HCT116 (cell line): ENCODE measurements around the gene TMEM212. TPM values are rescaled to one million over a fixed set of nuclear protein-coding genes. Genes with fewer than 3 reads are reported as not detected.

ENCODE experiments used
- ATAC-seq: fragments of 200-7000 bp; cut with Tn5 transposase; 2 replicates; pipeline ENCODE4 v1.9.1; 2020; ENCODE audit warnings: mild to moderate bottlenecking, moderate library complexity
- BruUV-seq: library from RNA; stranded (reverse); fragments of 400-500 nt; replicated peaks from 2 replicates; lab custom pipeline; 2021; lab: Mats Ljungman, UMichigan
- CTCF ChIA-PET: fragments of 300-600 bp; sonication (Branson Sonifier 250); formaldehyde crosslinking; loops from one replicate; lab custom pipeline; 2021; ENCODE audit warnings: antibody characterized with exemption; lab: Charles Lee
- POLR2A ChIA-PET: fragments of 300-600, 350-600 bp; sonication (Branson Sonifier 250); formaldehyde crosslinking; loops from one replicate; lab custom pipeline; 2021; ENCODE audit warnings: antibody characterized with exemption; lab: Charles Lee
- RAD21 ChIA-PET, 2 experiments: fragments of 300-600 bp; sonication (Branson Sonifier 250); formaldehyde crosslinking; loops; one replicate each; lab custom pipeline; 2023; ENCODE audit warnings: low total read pairs in 2 of 2; ENCODE audit not compliant: uncharacterized antibody in 2 of 2, unreplicated experiment in 2 of 2, low non-redundant PET in 1 of 2; lab: Charles Lee
- DNase-seq: peaks from one replicate; pipeline ENCODE4 v3.0.0-alpha.2; 2010; ENCODE audit warnings: low read depth, low spot score
- H2AFZ ChIP-seq: fragments of 200-600 bp; shearing (Covaris generic), sonication (generic); 2 replicates; pipeline ENCODE4 v1.6.1; 2017; ENCODE audit warnings: low read depth, mixed run types, mixed read lengths, antibody characterized with exemption, low read length; ENCODE audit not compliant: poor library complexity, severe bottlenecking
- H3K27ac ChIP-seq: 2 replicates; pipeline ENCODE4 v1.5.1; 2012; ENCODE audit warnings: low read depth, low read length
- H3K27me3 ChIP-seq: fragments of 200-600 bp; sonication (generic); 2 replicates; pipeline ENCODE4 v1.6.1; 2016; ENCODE audit warnings: mixed run types, low read length, mixed read lengths; ENCODE audit not compliant: insufficient read depth
- H3K36me3 ChIP-seq, 2 experiments: fragments of 200-500 bp in 1 of 2; fragments of 200-600 bp in 1 of 2; sonication (Bioruptor generic) in 1 of 2; sonication (generic) in 1 of 2; 2 replicates each; pipeline versions ENCODE4 v1.5.1 to v1.6.1; 2014 to 2016; ENCODE audit warnings: low read length in 2 of 2, inconsistent platforms in 1 of 2, mixed read lengths in 1 of 2, mixed run types in 1 of 2; ENCODE audit not compliant: insufficient read depth in 2 of 2, control insufficient read depth in 1 of 2
- H3K4me1 ChIP-seq, 2 experiments: fragments of 200-600 bp in 1 of 2; sonication (generic) in 1 of 2; 2 replicates each; pipeline versions ENCODE4 v1.5.1 to v1.6.1; 2012 to 2017; ENCODE audit warnings: low read length in 2 of 2, inconsistent platforms in 1 of 2, mild to moderate bottlenecking in 1 of 2, mixed read lengths in 1 of 2, mixed run types in 1 of 2, moderate library complexity in 1 of 2; ENCODE audit not compliant: insufficient read depth in 2 of 2, control insufficient read depth in 1 of 2
- H3K4me2 ChIP-seq: fragments of 200-600 bp; sonication (generic); 2 replicates; pipeline ENCODE4 v1.6.1; 2017; ENCODE audit warnings: mixed run types, low read length, mixed read lengths
- H3K4me3 ChIP-seq, 2 experiments: fragments of 200-600 bp in 1 of 2; sonication (generic) in 1 of 2; replicated peaks in 1 of 2; 2 replicates each; pipeline ENCODE4 v1.5.1; 2011 to 2016; ENCODE audit warnings: low read length in 2 of 2, control low read depth in 1 of 2, low read depth in 1 of 2, mild to moderate bottlenecking in 1 of 2, mixed read lengths in 1 of 2, mixed run types in 1 of 2
- H3K79me2 ChIP-seq: fragments of 200-600 bp; sonication (generic); 2 replicates; pipeline ENCODE4 v1.6.1; 2017; ENCODE audit warnings: mild to moderate bottlenecking, mixed run types, low read length, moderate library complexity, mixed read lengths; ENCODE audit not compliant: insufficient read depth
- H3K9ac ChIP-seq: fragments of 200-600 bp; sonication (generic); 2 replicates; pipeline ENCODE4 v1.6.1; 2016; ENCODE audit warnings: low read length, mixed read lengths
- H3K9me2 ChIP-seq: fragments of 200-600 bp; sonication (generic), shearing (Covaris generic); 2 replicates; pipeline ENCODE4 v1.6.1; 2017; ENCODE audit warnings: mixed run types, mild to moderate bottlenecking, moderate library complexity; ENCODE audit not compliant: insufficient read depth
- H3K9me3 ChIP-seq, 2 experiments: fragments of 200-500 bp in 1 of 2; fragments of 200-600 bp in 1 of 2; sonication (Bioruptor generic) in 1 of 2; sonication (generic) in 1 of 2; 2 replicates each; pipeline ENCODE4 v1.6.1; 2014 to 2017; ENCODE audit warnings: low read length in 2 of 2, mixed read lengths in 2 of 2, inconsistent platforms in 1 of 2, low read depth in 1 of 2, mild to moderate bottlenecking in 1 of 2, mixed run types in 1 of 2, moderate library complexity in 1 of 2; ENCODE audit not compliant: control insufficient read depth in 1 of 2, insufficient read depth in 1 of 2
- H4K20me1 ChIP-seq: fragments of 200-600 bp; sonication (generic), shearing (Covaris generic); 2 replicates; pipeline ENCODE4 v1.6.1; 2017; ENCODE audit warnings: mixed run types, mild to moderate bottlenecking, moderate library complexity; ENCODE audit not compliant: insufficient read depth
- CBX3 ChIP-seq: IDR thresholded peaks from 2 replicates; pipeline ENCODE4 v1.6.1; 2012; ENCODE audit warnings: low read depth
- EGR1 ChIP-seq: IDR thresholded peaks from 2 replicates; pipeline ENCODE4 v1.6.1; 2012; ENCODE audit warnings: low read depth
- EZH2 ChIP-seq: fragments of 200-600 bp; sonication (generic); IDR thresholded peaks from 2 replicates; pipeline ENCODE4 v1.6.1; 2017; ENCODE audit warnings: antibody characterized with exemption, mixed run types
- EZH2phosphoT487 ChIP-seq: fragments of 200-600 bp; IDR thresholded peaks from 2 replicates; pipeline ENCODE4 v1.6.1; 2018; ENCODE audit warnings: antibody characterized with exemption, borderline replicate concordance
- JUND ChIP-seq: IDR thresholded peaks from 2 replicates; pipeline ENCODE4 v1.6.1; 2012
- POLR2A ChIP-seq: IDR thresholded peaks from 2 replicates; pipeline ENCODE4 v1.7.0; 2011; ENCODE audit warnings: borderline replicate concordance; ENCODE audit not compliant: insufficient read depth, insufficient read length; ENCODE audit errors: extremely low read depth
- REST ChIP-seq: IDR thresholded peaks from 2 replicates; pipeline ENCODE4 v1.6.1; 2012; ENCODE audit warnings: low read depth
- SP1 ChIP-seq: IDR thresholded peaks from 2 replicates; pipeline ENCODE4 v1.6.1; 2012; ENCODE audit warnings: low read depth
- YY1 ChIP-seq: IDR thresholded peaks from 2 replicates; pipeline ENCODE4 v1.6.1; 2011; ENCODE audit warnings: low read length, low read depth, moderate library complexity, mild to moderate bottlenecking; ENCODE audit not compliant: insufficient replicate concordance; ENCODE audit errors: extremely low read depth
- ZBTB33 ChIP-seq: IDR thresholded peaks from 2 replicates; pipeline ENCODE4 v1.6.1; 2011; ENCODE audit warnings: mild to moderate bottlenecking, low read length, moderate library complexity; ENCODE audit not compliant: insufficient replicate concordance; ENCODE audit errors: extremely low read depth
- ZFX ChIP-seq: fragments of 450-650 bp; IDR thresholded peaks from 2 replicates; pipeline ENCODE4 v1.6.1; 2017
- ZNF274 ChIP-seq: fragments of 200-500 bp; sonication (Bioruptor generic); IDR thresholded peaks from 2 replicates; pipeline ENCODE4 v1.6.1; 2014; ENCODE audit warnings: mild to moderate bottlenecking, low read depth, low read length, inconsistent platforms
- intact Hi-C: fragments of 100-400 bp; cut with micrococcal nuclease; formaldehyde crosslinking; loops from 2 replicates; pipeline ENCODE4 v1.10.0; 2022
- total RNA-seq: library from RNA; stranded (reverse); gene quantifications from one replicate; pipeline ENCODE4 v1.2.1, GENCODE V29; 2021; ENCODE audit not compliant: unreplicated experiment

TMEM212 gene
- total RNA-seq, 1 experiment from 2014 or later, result not detected

DNA sequence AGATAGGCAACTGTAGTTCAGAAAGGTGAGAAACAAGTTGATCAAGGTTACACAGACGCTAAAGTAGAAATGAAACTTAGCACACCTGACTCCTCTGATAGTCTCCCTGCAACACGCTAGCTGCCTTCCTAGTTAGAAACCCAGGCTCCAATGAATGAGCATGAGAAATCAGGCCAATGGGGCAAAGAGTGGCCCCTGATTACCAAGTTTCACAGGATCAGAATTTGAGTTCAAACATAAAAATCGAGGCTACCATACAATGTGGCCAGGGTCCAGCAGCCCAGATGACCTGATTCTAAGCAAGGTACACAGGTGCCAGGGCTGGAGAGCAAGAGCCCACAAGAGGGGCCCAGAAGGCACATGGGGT, 40.6 kb upstream of the TMEM212 start:
- BruUV-seq, result no TSS peak
- H3K9ac ChIP-seq, result no peak overlapping the region

More for the DNA sequence above, 40.6 kb upstream of the TMEM212 start:
- no peak overlapping the region for H3K4me3 ChIP-seq
- no peaks in the 10 kb centered on the region; the same call in 1 of the 2 replicates for H3K9me2 ChIP-seq
- POLR2A ChIA-PET, result no interaction called here
- H4K20me1 ChIP-seq, result no peaks in the 10 kb centered on the region
- RAD21 ChIA-PET, result no interaction called here
- CTCF ChIA-PET, result no interaction called here
- ATAC-seq (no peak), DNase-seq (no peak)
- H3K9me3 ChIP-seq, result no peaks in the 10 kb centered on the region
- H3K36me3 ChIP-seq, result no peaks in the 10 kb centered on the region
- H3K27me3 ChIP-seq, result no peaks in the 10 kb centered on the region
- TF ChIP-seq POLR2A (no peak), JUND (no peak), REST (no peak), ZNF274 (no peak), CBX3 (no peak), ZBTB33 (no peak), EGR1 (no peak), SP1 (no peak), EZH2phosphoT487 (no peak), YY1 (no peak), ZFX (no peak), EZH2 (no peak)
- H3K4me1 ChIP-seq, result peaks cover 9 to 40% of the 10 kb centered on the region in 2 experiments; a peak in 3 of 4 replicates
- no peaks in the 10 kb centered on the region for H3K79me2 ChIP-seq
- no peak overlapping the region for H3K27ac ChIP-seq
- intact Hi-C loops, result no loop called here
- H2AFZ ChIP-seq, result no peak overlapping the region
- peak overlapping the region; percentile 42; the same call in 1 of the 2 replicates for H3K4me2 ChIP-seq
